RWPE2 (cell line): ENCODE measurements around the gene RAD51D.
"Not testable (repeated sequence)": the region's sequence is repeated elsewhere in the genome, so short reads cannot be mapped to it uniquely, and the experiment has no call there.

Experiments used
- ATAC-seq: fragments of 200-7000 bp; cut with Tn5 transposase; 3 replicates; pipeline ENCODE4 v1.9.1; 2021; ENCODE audit warnings: low read depth
- DNase-seq: peaks from one replicate; pipeline ENCODE4 v3.0.0-alpha.2; 2020; ENCODE audit warnings: low spot score
- H3K27ac ChIP-seq: fragments of 450-650 bp; 2 replicates; pipeline ENCODE4 v1.5.1; 2017; ENCODE audit warnings: mild to moderate bottlenecking; ENCODE audit not compliant: poor library complexity, severe bottlenecking
- H3K27me3 ChIP-seq: fragments of 250-450 bp; sonication (Bioruptor Pico); 2 replicates; pipeline ENCODE4 v1.5.1; 2021; ENCODE audit warnings: mild to moderate bottlenecking, moderate library complexity; ENCODE audit not compliant: insufficient read depth, poor library complexity, severe bottlenecking
- H3K36me3 ChIP-seq: fragments of 250-450 bp; sonication (Bioruptor Pico); 2 replicates; pipeline ENCODE4 v1.5.1; 2020; ENCODE audit warnings: low read depth, mild to moderate bottlenecking, moderate library complexity
- H3K4me1 ChIP-seq: fragments of 250-450 bp; sonication (Bioruptor Pico); 2 replicates; pipeline ENCODE4 v1.5.1; 2021; ENCODE audit warnings: mild to moderate bottlenecking, moderate library complexity; ENCODE audit not compliant: insufficient read depth, poor library complexity, severe bottlenecking
- H3K4me3 ChIP-seq: fragments of 250-450 bp; sonication (Bioruptor Pico); 2 replicates; pipeline ENCODE4 v1.5.1; 2021; ENCODE audit warnings: mild to moderate bottlenecking, moderate library complexity; ENCODE audit not compliant: severe bottlenecking
- H3K9me3 ChIP-seq: fragments of 250-450 bp; sonication (Bioruptor Pico); 2 replicates; pipeline ENCODE4 v1.5.1; 2021; ENCODE audit warnings: mild to moderate bottlenecking, moderate library complexity; ENCODE audit not compliant: severe bottlenecking
- TF ChIP-seq, protein P1 (sequence below): fragments of 450-650 bp; IDR thresholded peaks from one replicate; pipeline ENCODE4 v1.5.1; 2017; ENCODE audit warnings: mild to moderate bottlenecking, moderate library complexity; ENCODE audit not compliant: poor library complexity, severe bottlenecking

The RAD51D gene

DNA sequence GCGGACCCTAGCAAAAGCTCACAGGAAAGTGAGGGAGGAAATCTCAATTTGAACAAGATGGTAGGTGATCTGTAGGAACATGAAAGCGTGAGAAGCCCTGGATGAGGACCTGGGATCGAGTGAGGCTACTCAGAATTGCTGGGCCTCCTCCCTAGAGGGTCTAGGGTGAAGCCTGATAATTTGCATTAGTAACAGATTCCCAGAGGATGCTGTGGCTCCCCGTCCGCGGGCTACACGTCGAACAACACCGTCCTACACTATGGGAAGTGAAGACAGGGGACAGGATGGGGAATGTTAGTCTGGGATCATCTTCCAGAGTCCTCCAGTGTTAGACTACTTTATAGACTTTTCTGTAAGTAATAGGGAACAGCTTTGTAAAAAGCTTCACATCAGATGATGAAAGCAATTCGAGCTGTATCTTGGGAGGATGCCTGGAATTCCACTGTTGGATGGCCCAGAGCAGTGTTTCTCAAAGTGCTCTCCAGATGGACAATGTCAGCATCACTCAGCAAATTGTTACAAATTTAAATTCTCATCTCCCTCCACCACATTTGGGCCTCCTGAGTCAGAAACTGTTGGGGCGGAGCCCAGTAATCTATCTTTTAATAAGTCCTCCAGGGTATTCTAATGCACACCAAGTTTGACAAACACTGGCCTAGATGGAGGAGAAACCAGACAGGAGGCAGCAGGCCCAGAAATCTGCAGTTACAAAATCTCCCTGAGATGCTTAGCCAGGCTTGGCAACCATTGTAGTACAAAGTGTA lies 8.3 kb upstream of the RAD51D start:
- H3K27ac ChIP-seq, result no peak overlapping the region
- no peak for DNase-seq
- H3K27me3 ChIP-seq, result no peaks in the 10 kb centered on the region
- TF ChIP-seq, protein P1, sequence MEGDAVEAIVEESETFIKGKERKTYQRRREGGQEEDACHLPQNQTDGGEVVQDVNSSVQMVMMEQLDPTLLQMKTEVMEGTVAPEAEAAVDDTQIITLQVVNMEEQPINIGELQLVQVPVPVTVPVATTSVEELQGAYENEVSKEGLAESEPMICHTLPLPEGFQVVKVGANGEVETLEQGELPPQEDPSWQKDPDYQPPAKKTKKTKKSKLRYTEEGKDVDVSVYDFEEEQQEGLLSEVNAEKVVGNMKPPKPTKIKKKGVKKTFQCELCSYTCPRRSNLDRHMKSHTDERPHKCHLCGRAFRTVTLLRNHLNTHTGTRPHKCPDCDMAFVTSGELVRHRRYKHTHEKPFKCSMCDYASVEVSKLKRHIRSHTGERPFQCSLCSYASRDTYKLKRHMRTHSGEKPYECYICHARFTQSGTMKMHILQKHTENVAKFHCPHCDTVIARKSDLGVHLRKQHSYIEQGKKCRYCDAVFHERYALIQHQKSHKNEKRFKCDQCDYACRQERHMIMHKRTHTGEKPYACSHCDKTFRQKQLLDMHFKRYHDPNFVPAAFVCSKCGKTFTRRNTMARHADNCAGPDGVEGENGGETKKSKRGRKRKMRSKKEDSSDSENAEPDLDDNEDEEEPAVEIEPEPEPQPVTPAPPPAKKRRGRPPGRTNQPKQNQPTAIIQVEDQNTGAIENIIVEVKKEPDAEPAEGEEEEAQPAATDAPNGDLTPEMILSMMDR, result no peak
- no peak overlapping the region for H3K4me3 ChIP-seq
- H3K4me1 ChIP-seq, result no peaks in the 10 kb centered on the region
- ATAC-seq, result no peak
- H3K9me3 ChIP-seq, result no peaks in the 10 kb centered on the region
- H3K36me3 ChIP-seq, result peaks cover 14% of the 10 kb centered on the region; the same call in 1 of the 2 replicates

DNA sequence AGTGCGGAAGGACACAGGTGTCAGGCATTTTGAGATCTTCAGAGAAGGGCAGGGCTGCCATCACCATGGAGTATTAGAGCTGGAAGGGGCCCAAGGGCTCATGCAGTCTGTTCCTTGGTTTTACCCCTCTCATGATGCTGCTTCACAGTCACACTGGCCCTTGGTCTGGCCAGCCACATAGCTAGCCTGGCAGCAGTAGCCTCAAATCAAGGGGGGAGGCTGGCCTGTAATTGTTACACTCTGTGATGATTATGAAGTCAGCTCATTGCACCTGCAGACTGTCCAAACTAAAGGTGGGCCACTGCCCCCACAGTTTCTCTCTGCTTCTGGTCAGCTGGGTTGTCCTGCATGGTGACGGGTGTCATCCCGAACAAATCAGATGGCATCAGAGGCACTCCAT lies 1.7 kb upstream of the RAD51D start, which contains the start of gene FNDC8:
FNDC8 (plus strand) TSS at position 301 of the 400 bp plus-strand sequence; CDS start at position 380, 79 bp downstream.
- H3K27ac ChIP-seq, result no peak within 1 kb of the TSS
- TF ChIP-seq, protein P1, result no peak
- H3K9me3 ChIP-seq, result no peaks in the 10 kb centered on the region
- no peaks in the 10 kb centered on the region for H3K36me3 ChIP-seq
- ATAC-seq (no peak), DNase-seq (no peak)
- H3K4me1 ChIP-seq, result peaks cover 2% of the 10 kb centered on the region
- no peak within 1 kb of the TSS for H3K4me3 ChIP-seq
- H3K27me3 ChIP-seq, result no peaks in the 10 kb centered on the region

DNA sequence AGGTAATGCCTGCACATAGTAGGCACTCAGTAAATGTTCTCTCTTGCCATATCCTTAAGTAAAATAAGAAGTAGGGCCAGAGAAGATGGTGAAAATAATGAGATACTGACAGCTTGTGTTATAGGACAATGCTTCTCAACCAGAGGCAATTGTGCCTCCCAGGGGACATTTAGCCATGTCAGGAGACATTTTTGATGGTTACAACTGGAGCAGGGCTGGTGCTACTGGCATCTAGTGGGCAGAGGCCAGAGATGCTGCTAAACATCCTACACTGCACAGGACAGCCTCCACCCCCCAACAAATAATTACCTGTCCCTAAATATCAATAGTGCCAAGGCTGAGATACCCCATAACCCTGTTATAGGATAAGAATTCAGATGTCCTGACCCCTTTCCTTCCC lies 1.7 kb downstream of the RAD51D start:
- no peaks in the 10 kb centered on the region for H3K27me3 ChIP-seq
- H3K4me1 ChIP-seq, result peaks cover 2% of the 10 kb centered on the region
- no peak for DNase-seq
- no peak overlapping the region for H3K4me3 ChIP-seq
- ATAC-seq, result no peak; the same call in 2 of the 3 replicates
- TF ChIP-seq, protein P1, result peak; percentile 59
- no peak overlapping the region for H3K27ac ChIP-seq
- no peaks in the 10 kb centered on the region for H3K9me3 ChIP-seq
- no peaks in the 10 kb centered on the region for H3K36me3 ChIP-seq

DNA sequence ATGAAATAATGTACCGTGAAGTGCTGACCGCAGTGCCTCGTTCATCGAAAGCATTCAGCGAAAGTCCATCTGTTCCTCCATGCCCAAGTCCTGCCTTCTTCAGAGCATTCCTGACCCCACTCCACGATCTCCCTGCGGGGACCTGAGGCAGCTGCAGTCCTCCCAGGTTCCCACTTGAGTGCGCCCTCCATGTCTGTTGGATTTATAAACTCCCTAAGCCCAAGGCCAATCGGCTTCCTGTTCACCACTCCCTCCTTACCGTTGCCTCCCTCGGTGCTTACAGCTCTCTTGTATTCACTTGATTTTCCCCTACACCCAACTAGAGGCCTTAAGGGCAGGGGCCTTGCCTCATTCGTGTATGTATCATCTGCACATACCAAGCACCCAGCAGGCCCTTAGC lies 2.8 kb downstream of the RAD51D start:
- no peaks in the 10 kb centered on the region for H3K9me3 ChIP-seq
- no peak for ATAC-seq

DNA sequence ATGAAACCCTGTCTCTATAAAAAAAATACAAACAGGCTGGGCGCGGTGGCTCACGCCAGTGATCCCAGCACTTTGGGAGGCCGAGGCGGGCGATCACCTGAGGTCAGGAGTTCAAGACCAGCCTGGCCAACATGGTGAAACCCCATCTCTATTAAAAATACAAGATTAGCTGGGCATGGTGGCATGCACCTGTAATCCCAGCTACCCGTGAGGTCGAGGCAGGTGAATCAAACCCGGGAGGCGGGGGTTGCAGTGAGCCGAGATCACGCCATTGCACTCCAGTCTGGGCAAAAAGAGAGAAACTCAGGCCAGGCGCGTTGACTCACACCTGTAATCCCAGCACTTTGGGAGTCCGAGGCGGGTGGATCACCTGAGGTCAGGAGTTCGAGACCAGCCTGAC lies 8.9 kb downstream of the RAD51D start:
- not testable (repeated sequence) for H3K36me3 ChIP-seq, H3K4me3 ChIP-seq, ATAC-seq, H3K4me1 ChIP-seq, H3K9me3 ChIP-seq, H3K27ac ChIP-seq, H3K27me3 ChIP-seq, DNase-seq

More for the DNA sequence above, 2.8 kb downstream of the RAD51D start:
- no peaks in the 10 kb centered on the region for H3K36me3 ChIP-seq
- no peaks in the 10 kb centered on the region for H3K27me3 ChIP-seq
- H3K4me1 ChIP-seq, result peaks cover 2% of the 10 kb centered on the region
- no peak for DNase-seq
- no peak overlapping the region for H3K27ac ChIP-seq
- TF ChIP-seq, protein P1, result no peak
- no peak overlapping the region for H3K4me3 ChIP-seq
